GM10266 (cell line): ENCODE measurements around the gene RPS15A.
A peak's percentile ranks its signal among the peaks of the same experiment; 100 is the strongest.

Experiments
- DNase-seq: peaks from one replicate; pipeline ENCODE4 v3.0.0; 2012; ENCODE audit errors: extremely low spot score
- TF ChIP-seq, protein P1 (sequence below): IDR thresholded peaks from 2 replicates; pipeline ENCODE4 v1.5.1; 2012; ENCODE audit warnings: mild to moderate bottlenecking, low read depth; ENCODE audit not compliant: control insufficient read depth, insufficient read depth; ENCODE audit errors: missing control alignments

Gene RPS15A

DNA sequence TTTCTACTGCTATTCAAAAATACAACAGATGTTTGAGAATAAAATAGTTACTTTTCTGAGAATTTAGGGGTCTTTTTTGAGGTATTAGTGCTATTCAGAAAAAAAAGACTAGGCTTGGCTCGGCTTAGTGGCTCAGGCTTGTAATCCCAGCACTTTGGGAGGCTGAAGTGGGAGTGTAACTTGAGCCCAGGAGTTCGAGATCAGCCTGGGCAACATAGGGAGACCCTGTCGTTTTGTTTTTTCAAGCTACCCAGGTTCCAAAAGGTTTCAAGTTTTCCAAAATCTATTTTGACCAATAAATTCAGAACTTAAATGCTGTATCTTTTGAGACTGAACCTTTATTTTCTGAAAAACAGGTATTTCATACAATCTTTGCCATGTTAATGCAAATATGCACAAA lies 14.4 kb upstream of the RPS15A start:
- DNase-seq = no peak
- TF ChIP-seq, protein P1, sequence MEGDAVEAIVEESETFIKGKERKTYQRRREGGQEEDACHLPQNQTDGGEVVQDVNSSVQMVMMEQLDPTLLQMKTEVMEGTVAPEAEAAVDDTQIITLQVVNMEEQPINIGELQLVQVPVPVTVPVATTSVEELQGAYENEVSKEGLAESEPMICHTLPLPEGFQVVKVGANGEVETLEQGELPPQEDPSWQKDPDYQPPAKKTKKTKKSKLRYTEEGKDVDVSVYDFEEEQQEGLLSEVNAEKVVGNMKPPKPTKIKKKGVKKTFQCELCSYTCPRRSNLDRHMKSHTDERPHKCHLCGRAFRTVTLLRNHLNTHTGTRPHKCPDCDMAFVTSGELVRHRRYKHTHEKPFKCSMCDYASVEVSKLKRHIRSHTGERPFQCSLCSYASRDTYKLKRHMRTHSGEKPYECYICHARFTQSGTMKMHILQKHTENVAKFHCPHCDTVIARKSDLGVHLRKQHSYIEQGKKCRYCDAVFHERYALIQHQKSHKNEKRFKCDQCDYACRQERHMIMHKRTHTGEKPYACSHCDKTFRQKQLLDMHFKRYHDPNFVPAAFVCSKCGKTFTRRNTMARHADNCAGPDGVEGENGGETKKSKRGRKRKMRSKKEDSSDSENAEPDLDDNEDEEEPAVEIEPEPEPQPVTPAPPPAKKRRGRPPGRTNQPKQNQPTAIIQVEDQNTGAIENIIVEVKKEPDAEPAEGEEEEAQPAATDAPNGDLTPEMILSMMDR = no peak

- peak; percentile 17 for DNase-seq
These were observed 13.7 kb upstream of the RPS15A start for GRCh38 chr16:18803569-18804462.

GRCh38 chr16:18802767-18803343 lies 12.7 kb upstream of the RPS15A start:
- TF ChIP-seq, protein P1 = no peak
- DNase-seq = no peak

More at GRCh38 chr16:18803569-18804462, 13.7 kb upstream of the RPS15A start:
- TF ChIP-seq, protein P1 = no peak

GRCh38 chr16:18801145-18801972 lies 11.2 kb upstream of the RPS15A start, which contains the start of gene ARL6IP1:
Gene ARL6IP1 (minus strand): TSS chr16:18801549. CDS start chr16:18801466, 83 bp downstream.
- TF ChIP-seq, protein P1 = peak; percentile 93

DNA sequence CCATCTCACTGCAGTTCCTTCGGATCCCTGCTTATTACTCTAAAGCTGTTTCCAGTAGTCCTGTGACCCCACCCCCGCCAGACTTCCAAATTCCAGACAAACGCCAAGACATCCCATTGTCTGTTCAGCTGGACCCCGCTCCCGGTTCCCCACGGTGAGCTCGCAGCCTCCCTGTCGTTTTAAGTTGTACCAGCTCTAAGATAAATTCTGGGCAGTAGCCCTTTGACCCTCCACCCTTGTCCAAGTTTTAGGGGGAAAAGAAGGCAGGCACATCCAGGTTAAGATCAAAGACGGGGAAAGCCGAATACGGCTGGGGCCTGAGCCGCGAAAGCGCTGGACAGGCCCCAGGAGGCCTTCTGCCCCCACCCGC lies 10.6 kb upstream of the RPS15A start:
- TF ChIP-seq, protein P1 = no peak
- no peak for DNase-seq

More at GRCh38 chr16:18801145-18801972, 11.2 kb upstream of the RPS15A start, which contains the start of gene ARL6IP1:
- DNase-seq = peak; percentile 93

DNA sequence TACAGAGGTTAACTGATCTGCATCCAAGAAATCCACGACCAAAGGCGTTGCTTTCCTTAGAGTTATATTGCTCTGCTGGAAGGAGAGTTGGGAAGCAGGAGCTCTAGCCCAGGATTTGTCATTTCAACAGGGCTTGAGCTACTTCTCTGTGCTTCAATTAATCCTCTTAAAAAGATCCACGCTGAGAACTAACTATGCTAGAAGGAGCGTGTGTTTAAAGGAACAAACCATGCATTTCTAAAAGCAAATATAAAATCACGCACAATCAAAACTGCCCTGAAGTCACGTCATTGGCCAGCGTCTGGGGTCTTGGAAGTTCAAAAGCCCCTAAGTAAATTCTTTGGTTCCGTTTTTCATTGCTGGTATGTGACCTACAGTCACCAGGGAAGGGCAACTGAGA lies 10.2 kb upstream of the RPS15A start:
- TF ChIP-seq, protein P1 = no peak
- no peak for DNase-seq
